ENCODE results near the gene ADAMTS13.
A peak's percentile ranks its signal among the peaks of the same experiment; 100 is the strongest.

The ADAMTS13 gene

DNA sequence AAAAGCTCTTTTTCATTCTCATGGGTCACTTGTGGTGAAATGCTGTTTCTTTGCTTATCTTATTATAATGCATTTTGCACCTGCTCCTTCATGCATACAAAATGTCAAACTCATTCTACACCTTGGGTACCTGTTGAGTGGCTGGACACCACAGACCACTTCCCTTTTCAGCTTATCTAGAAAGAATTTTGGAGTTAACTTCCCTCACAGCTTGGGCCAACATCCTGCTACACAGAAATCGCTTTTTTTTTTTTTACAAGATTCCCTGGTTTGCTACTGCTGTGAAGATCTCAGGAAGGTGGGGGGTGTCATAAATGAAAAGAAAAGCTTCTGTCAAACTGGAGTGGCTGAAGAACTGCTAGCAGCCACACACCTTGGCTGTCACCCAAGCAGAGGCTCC is 7.0 kb upstream of the ADAMTS13 start:
- no peak overlapping the region for H3K4me3 ChIP-seq (ENCODE audit: control insufficient read depth, low read depth, low read length)
- DNase-seq (ENCODE audit: low read depth): no peak
- TF ChIP-seq, protein P1, sequence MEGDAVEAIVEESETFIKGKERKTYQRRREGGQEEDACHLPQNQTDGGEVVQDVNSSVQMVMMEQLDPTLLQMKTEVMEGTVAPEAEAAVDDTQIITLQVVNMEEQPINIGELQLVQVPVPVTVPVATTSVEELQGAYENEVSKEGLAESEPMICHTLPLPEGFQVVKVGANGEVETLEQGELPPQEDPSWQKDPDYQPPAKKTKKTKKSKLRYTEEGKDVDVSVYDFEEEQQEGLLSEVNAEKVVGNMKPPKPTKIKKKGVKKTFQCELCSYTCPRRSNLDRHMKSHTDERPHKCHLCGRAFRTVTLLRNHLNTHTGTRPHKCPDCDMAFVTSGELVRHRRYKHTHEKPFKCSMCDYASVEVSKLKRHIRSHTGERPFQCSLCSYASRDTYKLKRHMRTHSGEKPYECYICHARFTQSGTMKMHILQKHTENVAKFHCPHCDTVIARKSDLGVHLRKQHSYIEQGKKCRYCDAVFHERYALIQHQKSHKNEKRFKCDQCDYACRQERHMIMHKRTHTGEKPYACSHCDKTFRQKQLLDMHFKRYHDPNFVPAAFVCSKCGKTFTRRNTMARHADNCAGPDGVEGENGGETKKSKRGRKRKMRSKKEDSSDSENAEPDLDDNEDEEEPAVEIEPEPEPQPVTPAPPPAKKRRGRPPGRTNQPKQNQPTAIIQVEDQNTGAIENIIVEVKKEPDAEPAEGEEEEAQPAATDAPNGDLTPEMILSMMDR (IDR thresholded peaks at IDR 0.05; ENCODE audit: control insufficient read depth, insufficient read depth, low read depth, low read length, missing control alignments): no peak

DNA sequence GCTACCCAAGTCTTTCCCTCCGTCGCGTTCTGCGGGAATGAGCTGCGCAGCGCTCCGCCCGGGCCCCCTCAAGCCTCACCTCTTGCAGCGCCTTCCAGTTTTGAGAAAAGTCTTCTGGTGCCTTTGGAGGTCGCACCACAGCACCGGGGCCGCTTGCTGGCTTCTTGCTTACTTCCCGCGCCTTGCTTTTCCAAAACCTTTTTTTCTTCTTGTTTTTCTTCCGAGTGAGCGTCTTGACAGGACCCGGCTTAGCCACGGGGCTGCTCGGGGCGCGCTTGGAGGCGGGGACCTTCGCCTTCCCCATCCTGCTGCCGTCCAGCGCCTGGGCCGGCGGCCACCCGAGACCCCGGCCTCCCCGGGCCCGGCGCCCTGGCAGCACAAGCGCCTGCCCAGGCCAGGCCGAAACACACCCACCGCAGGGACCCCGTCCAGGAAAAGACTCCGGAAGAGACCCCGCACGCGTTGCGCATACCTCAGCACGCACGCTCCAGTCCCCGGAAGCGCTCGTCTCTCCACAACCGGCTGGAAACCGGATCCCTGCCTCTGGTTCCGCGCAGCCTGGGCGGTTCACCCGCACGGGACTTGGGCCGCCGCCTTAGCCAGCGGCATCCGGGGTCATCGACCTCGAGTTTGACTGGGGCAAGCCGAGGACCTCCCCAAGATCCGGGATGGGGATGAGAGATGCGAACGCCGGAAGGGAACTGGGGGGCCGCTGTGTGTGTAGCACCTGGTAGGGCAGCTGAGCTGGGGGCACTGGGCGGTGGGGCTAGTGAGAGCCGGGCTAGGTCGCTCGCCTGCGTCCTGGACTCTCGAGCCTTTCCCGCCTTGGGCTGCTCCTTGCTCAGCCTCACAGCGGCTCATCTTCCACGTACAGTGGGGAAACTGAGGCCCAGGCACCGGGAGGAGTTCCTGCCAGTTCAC is 4.4 kb upstream of the ADAMTS13 start, which contains the start of gene REXO4:
Gene REXO4 (minus strand): TSS at position 470 of the 921 bp plus-strand sequence. CDS start 166 bp downstream, at position 304.
- peak; percentile 29 for DNase-seq (ENCODE audit: low read depth)
- TF ChIP-seq, protein P1 (IDR thresholded peaks at IDR 0.05; ENCODE audit: control insufficient read depth, insufficient read depth, low read depth, low read length, missing control alignments): no peak
- peak within 1 kb of the TSS; percentile 59 for H3K4me3 ChIP-seq (ENCODE audit: control insufficient read depth, low read depth, low read length)

DNA sequence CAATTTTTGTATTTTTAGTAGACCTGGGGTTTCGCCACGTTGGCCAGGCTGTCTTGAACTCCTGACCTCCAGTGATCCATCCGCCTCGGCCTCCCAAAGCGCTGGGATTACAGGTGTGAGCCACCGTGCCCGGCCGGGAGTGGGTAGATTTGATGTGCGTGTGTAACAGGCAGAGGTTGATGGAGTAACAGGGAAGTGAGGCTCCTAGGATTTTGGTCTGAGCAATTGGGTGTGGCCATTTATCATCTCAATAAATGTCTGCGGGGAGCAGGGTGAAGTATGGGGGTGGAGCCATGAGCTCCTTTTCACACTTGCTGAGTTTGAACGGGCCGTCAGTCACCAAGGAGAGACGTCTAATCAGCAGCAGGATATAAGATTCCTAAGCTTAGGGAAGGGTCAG is 3.2 kb upstream of the ADAMTS13 start:
- DNase-seq (ENCODE audit: low read depth): no peak
- H3K4me3 ChIP-seq (ENCODE audit: control insufficient read depth, low read depth, low read length): no peak overlapping the region
- TF ChIP-seq, protein P1 (IDR thresholded peaks at IDR 0.05; ENCODE audit: control insufficient read depth, insufficient read depth, low read depth, low read length, missing control alignments): no peak

DNA sequence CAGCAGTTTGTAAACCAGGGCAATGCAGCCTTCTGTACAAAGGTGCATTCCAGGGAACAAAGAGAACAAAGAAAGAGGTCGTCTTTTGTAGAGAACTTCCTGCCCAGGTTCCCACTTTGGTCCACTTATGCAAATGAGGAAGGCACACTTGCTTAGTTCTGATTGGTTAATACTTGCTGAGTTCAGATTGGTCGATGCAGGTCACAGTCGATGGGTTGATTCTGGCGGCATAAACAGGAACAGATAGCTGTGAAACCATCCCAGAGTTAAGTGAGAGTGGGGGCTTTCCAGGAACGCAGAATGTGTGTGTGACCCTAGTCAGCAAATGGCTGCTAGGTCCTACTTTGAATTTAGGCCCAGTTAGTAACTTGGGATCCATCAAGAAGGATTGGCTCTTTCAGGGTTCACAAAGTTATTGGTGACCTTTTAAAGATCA is 1.8 kb upstream of the ADAMTS13 start:
- TF ChIP-seq, protein P1 (IDR thresholded peaks at IDR 0.05; ENCODE audit: control insufficient read depth, insufficient read depth, low read depth, low read length, missing control alignments): no peak

DNA sequence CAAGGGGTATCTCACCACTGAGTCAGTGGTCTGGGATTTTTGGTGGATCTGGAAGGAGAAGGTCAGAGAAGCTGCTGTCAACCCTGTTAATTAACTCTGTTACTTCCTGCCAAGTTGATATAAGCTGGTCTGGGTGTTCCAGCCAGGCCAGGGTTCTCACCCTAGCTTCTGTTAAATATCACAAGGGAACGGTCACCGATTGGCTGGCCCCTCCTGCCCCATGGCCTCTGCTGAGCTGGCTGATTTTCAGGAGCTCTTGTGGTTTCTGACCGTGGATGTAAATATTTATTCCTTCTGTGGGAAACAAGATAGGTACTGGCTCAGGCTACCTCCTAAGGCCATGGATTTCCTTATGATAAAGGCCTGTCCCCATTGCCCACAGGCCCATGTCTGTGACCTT is 1.0 kb downstream of the ADAMTS13 start:
- H3K4me3 ChIP-seq (ENCODE audit: control insufficient read depth, low read depth, low read length): no peak overlapping the region
- DNase-seq (ENCODE audit: low read depth): no peak
- TF ChIP-seq, protein P1 (IDR thresholded peaks at IDR 0.05; ENCODE audit: control insufficient read depth, insufficient read depth, low read depth, low read length, missing control alignments): no peak

More for the DNA sequence above, 1.8 kb upstream of the ADAMTS13 start:
- no peak overlapping the region for H3K4me3 ChIP-seq (ENCODE audit: control insufficient read depth, low read depth, low read length)
- DNase-seq (ENCODE audit: low read depth): no peak

DNA sequence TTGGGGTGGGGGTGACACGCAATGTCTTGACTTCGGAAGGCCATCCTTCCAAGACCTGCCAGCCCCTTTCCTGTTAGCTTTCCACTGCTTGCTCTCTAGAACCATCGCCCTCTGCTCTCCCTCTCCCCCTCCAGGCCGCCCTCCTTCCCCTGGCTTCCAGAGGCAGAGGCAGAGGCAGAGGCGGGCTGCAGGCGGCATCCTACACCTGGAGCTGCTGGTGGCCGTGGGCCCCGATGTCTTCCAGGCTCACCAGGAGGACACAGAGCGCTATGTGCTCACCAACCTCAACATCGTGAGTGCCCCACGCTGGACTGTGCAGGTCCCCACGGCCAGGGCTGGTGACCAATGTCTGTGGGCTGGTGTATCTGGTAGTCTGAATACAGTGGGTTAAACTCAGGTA is 2.0 kb downstream of the ADAMTS13 start:
- TF ChIP-seq, protein P1 (IDR thresholded peaks at IDR 0.05; ENCODE audit: control insufficient read depth, insufficient read depth, low read depth, low read length, missing control alignments): no peak
- H3K4me3 ChIP-seq (ENCODE audit: control insufficient read depth, low read depth, low read length): no peak overlapping the region
- DNase-seq (ENCODE audit: low read depth): no peak
